Measurements from ENCODE around the gene DNAJC5. TPM values are rescaled to one million over a fixed set of nuclear protein-coding genes. Genes with fewer than 3 reads are reported as not detected.
A peak's percentile ranks its signal among the peaks of the same experiment; 100 is the strongest.

DNAJC5 gene
- total RNA-seq, 4 donors from 2014 or later, result 58.7 to 89.5 (median 75.4) TPM

- TF ChIP-seq POLR2A (IDR thresholded peaks at IDR 0.05), result no peak
- TF ChIP-seq, protein P1, sequence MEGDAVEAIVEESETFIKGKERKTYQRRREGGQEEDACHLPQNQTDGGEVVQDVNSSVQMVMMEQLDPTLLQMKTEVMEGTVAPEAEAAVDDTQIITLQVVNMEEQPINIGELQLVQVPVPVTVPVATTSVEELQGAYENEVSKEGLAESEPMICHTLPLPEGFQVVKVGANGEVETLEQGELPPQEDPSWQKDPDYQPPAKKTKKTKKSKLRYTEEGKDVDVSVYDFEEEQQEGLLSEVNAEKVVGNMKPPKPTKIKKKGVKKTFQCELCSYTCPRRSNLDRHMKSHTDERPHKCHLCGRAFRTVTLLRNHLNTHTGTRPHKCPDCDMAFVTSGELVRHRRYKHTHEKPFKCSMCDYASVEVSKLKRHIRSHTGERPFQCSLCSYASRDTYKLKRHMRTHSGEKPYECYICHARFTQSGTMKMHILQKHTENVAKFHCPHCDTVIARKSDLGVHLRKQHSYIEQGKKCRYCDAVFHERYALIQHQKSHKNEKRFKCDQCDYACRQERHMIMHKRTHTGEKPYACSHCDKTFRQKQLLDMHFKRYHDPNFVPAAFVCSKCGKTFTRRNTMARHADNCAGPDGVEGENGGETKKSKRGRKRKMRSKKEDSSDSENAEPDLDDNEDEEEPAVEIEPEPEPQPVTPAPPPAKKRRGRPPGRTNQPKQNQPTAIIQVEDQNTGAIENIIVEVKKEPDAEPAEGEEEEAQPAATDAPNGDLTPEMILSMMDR (IDR thresholded peaks at IDR 0.05), result no peak
- 81 to 82% methylated on average over 6 of the region's 6 CpGs for WGBS, 2 donors
- H3K27me3 ChIP-seq, result no peaks in the 10 kb centered on the region
- peaks cover 0 to 29% (median 0%) of the 10 kb centered on the region in 3 donors for H3K36me3 ChIP-seq
- no peak for DNase-seq
- H3K27ac ChIP-seq, result no peak overlapping the region
- H3K4me1 ChIP-seq, result peaks cover 20 to 83% (median 29%) of the 10 kb centered on the region in 3 donors
- H3K4me3 ChIP-seq, result no peak overlapping the region
- H3K9me3 ChIP-seq, result no peaks in the 10 kb centered on the region
- intact Hi-C loops (cut with DNase I), result no loop called here
Measured at GRCh38 chr20:63897978-63898561, 3.1 kb downstream of the DNAJC5 start.

GRCh38 chr20:63898882-63899558, 4.1 kb downstream of the DNAJC5 start:
- Histone ChIP-seq H3K36me3 (peaks cover 0 to 33% (median 0%) of the 10 kb centered on the region in 3 donors), H3K27me3 (no peaks in the 10 kb centered on the region), H3K4me3 (no peak overlapping the region), H3K9me3 (no peaks in the 10 kb centered on the region), H3K27ac (no peak overlapping the region), H3K4me1 (peaks cover 18 to 88% (median 29%) of the 10 kb centered on the region in 3 donors)
- intact Hi-C loops (cut with DNase I), result no loop called here
- WGBS, 2 donors, result 71 to 88% methylated on average over 8 to 10 of the region's 10 CpGs
- no peak for DNase-seq
- TF ChIP-seq, protein P1 (IDR thresholded peaks at IDR 0.05), result no peak

GRCh38 chr20:63900413-63900812, 5.5 kb downstream of the DNAJC5 start:
- Histone ChIP-seq H3K27ac (peak overlapping the region in 2 of 4 donors; percentile 22 to 48), H3K4me3 (no peak overlapping the region), H3K27me3 (no peaks in the 10 kb centered on the region), H3K36me3 (peaks cover 0 to 45% (median 0%) of the 10 kb centered on the region in 3 donors), H3K4me1 (peaks cover 15 to 89% (median 23%) of the 10 kb centered on the region in 3 donors), H3K9me3 (no peaks in the 10 kb centered on the region)
- WGBS, 2 donors, result 56 to 69% methylated on average over 3 of the region's 3 CpGs
- DNase-seq, result no peak
- intact Hi-C loops (cut with DNase I), result no loop called here
- TF ChIP-seq, protein P1 (IDR thresholded peaks at IDR 0.05), result no peak
- no peak for TF ChIP-seq POLR2A (IDR thresholded peaks at IDR 0.05)

DNA sequence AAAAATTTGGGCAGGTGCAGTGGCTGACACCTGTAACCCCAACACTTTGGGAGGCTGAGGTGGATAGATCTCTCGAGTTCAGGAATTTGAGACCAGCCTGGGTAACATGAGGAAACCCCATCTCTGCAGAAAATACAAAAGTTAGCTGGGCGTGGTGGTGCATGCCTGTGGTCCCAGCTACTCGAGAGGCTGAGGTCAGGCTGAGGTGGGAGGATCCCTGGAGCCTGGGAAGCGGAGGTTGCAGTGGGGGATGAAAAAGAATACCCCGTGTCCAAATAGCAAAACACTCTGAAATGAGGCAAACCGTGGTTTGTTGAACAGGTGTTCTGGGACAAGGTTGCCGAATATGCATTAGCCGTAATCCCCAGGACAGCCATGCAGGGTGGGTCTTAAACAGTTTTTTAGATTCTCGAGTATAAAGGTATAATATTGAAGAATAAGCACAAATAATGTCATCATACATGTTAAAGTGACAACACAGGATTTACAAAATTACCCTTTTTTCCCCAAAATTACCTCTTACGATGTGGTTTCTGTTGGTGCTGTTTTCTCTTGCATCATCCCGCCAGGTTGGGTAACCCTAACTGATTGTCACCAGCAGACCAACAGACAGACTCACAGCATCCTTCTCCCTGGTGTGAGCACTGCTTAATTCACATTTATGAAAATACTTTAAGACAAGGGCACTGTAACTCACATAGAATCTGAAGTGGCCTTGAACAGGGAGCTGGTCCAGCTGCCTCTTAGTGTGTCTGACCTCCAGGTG, 9.1 kb downstream of the DNAJC5 start:
- Histone ChIP-seq H3K4me3 (no peak overlapping the region), H3K4me1 (peaks cover 0 to 79% (median 1%) of the 10 kb centered on the region in 3 donors), H3K27ac (peak overlapping the region in 1 of 4 donors; percentile 17), H3K9me3 (no peaks in the 10 kb centered on the region), H3K27me3 (no peaks in the 10 kb centered on the region), H3K36me3 (peaks cover 0 to 39% (median 0%) of the 10 kb centered on the region in 3 donors)
- DNase-seq, result no peak
- 67 to 79% methylated on average over 10 of the region's 11 CpGs for WGBS, 2 donors
- intact Hi-C loops (cut with DNase I), result no loop called here
- no peak for TF ChIP-seq POLR2A (IDR thresholded peaks at IDR 0.05)
- TF ChIP-seq, protein P1 (IDR thresholded peaks at IDR 0.05), result no peak
